HepG2 (cell line): Measurements from ENCODE around the gene NOVA2. TPM values are rescaled to one million over a fixed set of nuclear protein-coding genes. Genes with fewer than 3 reads are reported as not detected.
A peak's percentile ranks its signal among the peaks of the same experiment; 100 is the strongest.

Source experiments
- AHR ChIP-seq: IDR thresholded peaks from 2 replicates; pipeline ENCODE4 v1.6.1; 2018; ENCODE audit warnings: missing genetic modification reagents, missing compliant biosample characterization
- CEBPB ChIP-seq: IDR thresholded peaks from 2 replicates; pipeline ENCODE4 v1.6.1; 2011; ENCODE audit warnings: low read depth, low read length, improper control_type of control experiment, borderline replicate concordance
- FOXJ3 ChIP-seq: sonication (generic); formaldehyde crosslinking; IDR thresholded peaks from 2 replicates; pipeline ENCODE4 v1.4.0; 2020; ENCODE audit warnings: missing genetic modification reagents, mild to moderate bottlenecking, borderline replicate concordance
- GATA4 ChIP-seq: sonication (generic); IDR thresholded peaks from 2 replicates; pipeline ENCODE4 v1.6.1; 2016; ENCODE audit warnings: antibody characterized with exemption, low read depth, borderline replicate concordance
- JUNB ChIP-seq: sonication (generic); formaldehyde crosslinking; IDR thresholded peaks from 2 replicates; pipeline ENCODE4 v1.8.0; 2022; ENCODE audit warnings: missing genetic modification reagents, mild to moderate bottlenecking, borderline replicate concordance
- NBN ChIP-seq: fragments of 450-650 bp; conservative IDR thresholded peaks from 2 replicates; pipeline ENCODE4 v1.6.1; 2017
- NR1H2 ChIP-seq: sonication (generic); formaldehyde crosslinking; IDR thresholded peaks from 2 replicates; pipeline ENCODE4 v1.8.1; 2022; ENCODE audit warnings: low read depth, missing genetic modification reagents, borderline replicate concordance
- POLR2A ChIP-seq, 2 experiments: IDR thresholded peaks; 2 replicates each; pipeline ENCODE4 v1.6.1; 2011; ENCODE audit warnings: low read depth in 2 of 2, low read length in 2 of 2, mild to moderate bottlenecking in 1 of 2, moderate library complexity in 1 of 2; ENCODE audit not compliant: insufficient read depth in 1 of 2
- POLR2G ChIP-seq: fragments of 200-400 bp; formaldehyde crosslinking; IDR thresholded peaks from 2 replicates; pipeline ENCODE4 v1.6.1; 2018; ENCODE audit warnings: mild to moderate bottlenecking, low read depth, low read length, moderate library complexity
- PRDM15 ChIP-seq: sonication (generic); formaldehyde crosslinking; IDR thresholded peaks from 2 replicates; pipeline ENCODE4 v1.4.0; 2020; ENCODE audit warnings: missing genetic modification reagents
- REPIN1 ChIP-seq: sonication (generic); formaldehyde crosslinking; IDR thresholded peaks from 2 replicates; pipeline ENCODE4 v1.8.0; 2022; ENCODE audit warnings: missing genetic modification reagents, low read depth, mild to moderate bottlenecking, borderline replicate concordance
- SALL1 ChIP-seq: sonication (generic); formaldehyde crosslinking; IDR thresholded peaks from 2 replicates; pipeline ENCODE4 v1.8.0; 2022; ENCODE audit warnings: mild to moderate bottlenecking, missing genetic modification reagents
- SRF ChIP-seq: IDR thresholded peaks from 2 replicates; pipeline ENCODE4 v1.6.1; 2011; ENCODE audit warnings: mild to moderate bottlenecking, low read depth, low read length, moderate library complexity
- ZBED4 ChIP-seq: sonication (generic); formaldehyde crosslinking; IDR thresholded peaks from 2 replicates; pipeline ENCODE4 v1.4.0; 2020; ENCODE audit warnings: missing genetic modification reagents, borderline replicate concordance
- ZBTB37 ChIP-seq: sonication (generic); formaldehyde crosslinking; IDR thresholded peaks from 2 replicates; pipeline ENCODE4 v1.4.0; 2020; ENCODE audit warnings: mild to moderate bottlenecking, missing genetic modification reagents
- ZC3H4 ChIP-seq: sonication (generic); formaldehyde crosslinking; IDR thresholded peaks from 2 replicates; pipeline ENCODE4 v1.4.0; 2020; ENCODE audit warnings: missing genetic modification reagents, borderline replicate concordance
- ZFP37 ChIP-seq: sonication (generic); formaldehyde crosslinking; IDR thresholded peaks from 2 replicates; pipeline ENCODE4 v1.4.0; 2020; ENCODE audit warnings: missing genetic modification reagents, borderline replicate concordance
- ZNF143 ChIP-seq: sonication (generic); formaldehyde crosslinking; IDR thresholded peaks from 2 replicates; pipeline ENCODE4 v1.4.0; 2020; ENCODE audit warnings: missing genetic modification reagents
- ZNF180 ChIP-seq: sonication (generic); formaldehyde crosslinking; IDR thresholded peaks from 2 replicates; pipeline ENCODE4 v1.4.0; 2020; ENCODE audit warnings: low read depth, missing genetic modification reagents, borderline replicate concordance
- ZNF430 ChIP-seq: sonication (generic); formaldehyde crosslinking; IDR thresholded peaks from 2 replicates; pipeline ENCODE4 v1.9.0; 2021; ENCODE audit warnings: mild to moderate bottlenecking, missing genetic modification reagents
- polyA plus RNA-seq, 8 experiments: library from polyadenylated mRNA; depleted of rRNA in 3 of 8; stranded (reverse) in 7 of 8; unstranded in 1 of 8; fragments of >200 nt; fragmentation: Illumina TruSeq in 4 of 8; extraction: Trizol in 4 of 8; gene quantifications; 2 replicates each; pipeline versions ENCODE4 v1.2.1 to v1.2.3, GENCODE V29; 2011 to 2016; ENCODE audit warnings: low read depth in 4 of 8, missing spikeins in 1 of 8, mixed read lengths in 1 of 8; ENCODE audit not compliant: insufficient read depth in 1 of 8
- total RNA-seq, 5 experiments: library from RNA; depleted of rRNA; stranded (reverse); fragments of >200 nt; fragmentation: Illumina TruSeq; extraction: Trizol; gene quantifications; 2 replicates each; pipeline ENCODE4 v1.2.3, GENCODE V29; 2016; ENCODE audit warnings: low read depth in 1 of 5

Gene NOVA2
- total and polyA plus RNA-seq, 2 of the 13 experiments (the other 11 are each of a cell fraction or from before 2014, with no cell fraction given) = not detected

- TF ChIP-seq GATA4 = 0 out of 2 replicates have a peak, but pooled peaks have one; percentile 26
- no peak for TF ChIP-seq JUNB (CRISPR knock-in tag)
- TF ChIP-seq ZNF180 (CRISPR knock-in tag) = no peak
- TF ChIP-seq FOXJ3 (CRISPR knock-in tag) = no peak
- no peak; the same call in 1 of the 2 replicates for TF ChIP-seq ZBED4 (CRISPR knock-in tag)
- no peak for TF ChIP-seq SRF
- peak; percentile 21 to 70; a peak in 2 of 4 replicates for TF ChIP-seq POLR2A (IDR thresholded peaks at IDR 0.05; ENCODE audit: insufficient read depth in 1 of 2, low read depth in 2 of 2, low read length in 2 of 2)
- TF ChIP-seq NR1H2 (CRISPR knock-in tag) = no peak
- 0 out of 2 replicates have a peak, but pooled peaks have one; percentile 9 for TF ChIP-seq REPIN1 (CRISPR knock-in tag)
- peak; percentile 83 for TF ChIP-seq POLR2G
- TF ChIP-seq CEBPB = no peak
- TF ChIP-seq AHR = no peak
- TF ChIP-seq ZNF143 (CRISPR knock-in tag) = peak; percentile 57
- TF ChIP-seq SALL1 (CRISPR knock-in tag) = peak; percentile 76
- TF ChIP-seq ZBTB37 (CRISPR knock-in tag) = no peak
- TF ChIP-seq NBN = no peak
- peak; percentile 96 for TF ChIP-seq PRDM15
- TF ChIP-seq ZFP37 (CRISPR knock-in tag) = no peak
- no peak for TF ChIP-seq ZC3H4 (CRISPR knock-in tag)
- TF ChIP-seq ZNF430 (CRISPR knock-in tag) = 0 out of 2 replicates have a peak, but pooled peaks have one; percentile 53
These were observed 70.7 kb downstream of the NOVA2 start (continued) for GRCh38 chr19:45902651-45903625.
